DMS53 (cell line): ENCODE measurements around the gene RNF123.

Source experiments
- DNase-seq: peaks from one replicate; lab custom pipeline; 2025; lab: John Stamatoyannopoulos, UW

RNF123 gene

DNA sequence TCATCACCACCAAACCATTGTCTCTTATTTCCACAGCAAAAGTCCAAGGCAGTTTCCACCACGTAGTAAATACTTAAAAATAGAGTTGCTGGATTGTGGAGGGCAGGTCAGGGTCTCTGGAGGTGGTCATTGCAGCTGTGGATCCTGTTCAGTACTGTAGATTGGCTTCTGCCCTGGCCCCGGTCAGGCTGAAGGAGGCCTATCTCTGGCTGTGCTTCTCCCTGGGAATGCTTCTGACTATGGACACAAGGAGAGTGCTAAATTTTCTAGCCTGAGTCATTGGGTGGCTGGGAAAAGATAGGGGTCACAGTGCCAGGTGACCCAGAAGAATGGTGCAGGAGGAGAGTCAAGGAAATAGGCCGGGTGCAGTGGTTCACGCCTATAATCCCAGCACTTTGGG, 60.7 kb downstream of the RNF123 start:
- DNase-seq = no peak

DNA sequence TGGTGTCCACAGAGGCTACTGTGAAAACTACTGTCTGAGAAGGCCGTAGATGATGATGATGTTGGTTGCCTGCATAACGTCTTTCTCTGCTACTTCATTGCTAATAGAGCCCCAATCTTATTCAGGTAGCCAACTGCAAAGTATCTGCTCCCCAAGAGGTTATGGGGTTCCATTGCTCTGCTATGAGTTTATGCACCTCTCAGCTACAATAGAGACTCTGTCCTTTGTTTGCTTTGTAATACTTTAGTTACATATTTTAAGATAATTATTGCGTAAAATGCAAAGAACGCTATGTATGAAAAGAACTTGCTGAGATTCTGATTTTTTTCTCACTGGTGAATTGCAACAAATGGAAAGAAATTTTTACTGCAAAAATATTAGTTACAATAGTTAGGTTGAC, 62.1 kb downstream of the RNF123 start:
- no peak for DNase-seq

GRCh38 chr3:49754536-49754935, 65.2 kb downstream of the RNF123 start:
- no peak for DNase-seq

- no peak for DNase-seq
Observed at GRCh38 chr3:49756036-49756435, 66.7 kb downstream of the RNF123 start.

DNA sequence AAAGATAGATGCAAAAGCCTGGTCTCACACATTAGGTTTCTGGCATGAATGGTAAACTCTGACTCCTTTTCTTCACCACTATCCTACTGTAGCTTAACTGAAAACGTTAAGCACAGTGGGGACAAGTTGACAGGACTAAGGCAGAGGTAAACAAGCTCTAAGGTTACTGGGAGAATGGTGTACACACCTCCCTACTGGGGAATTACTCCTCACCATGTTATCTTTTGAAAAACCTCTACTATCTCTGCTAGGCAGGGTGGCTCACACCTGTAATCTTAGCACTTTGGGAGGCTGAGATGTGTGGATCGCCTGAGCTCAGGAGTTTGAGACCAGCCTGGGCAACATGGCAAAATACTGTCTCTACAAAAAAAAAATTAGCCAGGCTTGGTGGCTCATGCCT, 67.8 kb downstream of the RNF123 start:
- no peak for DNase-seq

GRCh38 chr3:49759226-49759625, 69.9 kb downstream of the RNF123 start:
- DNase-seq = no peak

- DNase-seq = no peak
Observed at GRCh38 chr3:49761661-49762060, 72.3 kb downstream of the RNF123 start.

DNA sequence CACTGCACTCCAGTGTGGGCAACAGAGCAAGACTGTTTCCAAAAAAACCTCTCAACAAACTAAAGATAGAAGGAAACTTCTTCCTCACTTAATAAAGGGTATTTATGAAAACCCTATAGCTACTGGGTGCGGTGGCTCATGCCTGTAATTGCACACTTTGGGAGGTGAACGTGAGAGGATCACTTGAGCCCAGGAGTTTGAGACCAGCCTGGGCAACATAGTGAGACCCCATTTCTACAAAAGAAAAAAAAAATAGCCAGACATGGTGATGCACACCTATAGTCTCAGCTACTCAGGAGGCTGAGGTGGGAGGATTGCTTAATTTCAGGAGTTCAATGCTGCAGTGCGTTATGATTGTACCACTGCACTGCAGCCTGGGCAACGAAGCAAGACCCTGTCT, 74.6 kb downstream of the RNF123 start:
- no peak for DNase-seq

DNA sequence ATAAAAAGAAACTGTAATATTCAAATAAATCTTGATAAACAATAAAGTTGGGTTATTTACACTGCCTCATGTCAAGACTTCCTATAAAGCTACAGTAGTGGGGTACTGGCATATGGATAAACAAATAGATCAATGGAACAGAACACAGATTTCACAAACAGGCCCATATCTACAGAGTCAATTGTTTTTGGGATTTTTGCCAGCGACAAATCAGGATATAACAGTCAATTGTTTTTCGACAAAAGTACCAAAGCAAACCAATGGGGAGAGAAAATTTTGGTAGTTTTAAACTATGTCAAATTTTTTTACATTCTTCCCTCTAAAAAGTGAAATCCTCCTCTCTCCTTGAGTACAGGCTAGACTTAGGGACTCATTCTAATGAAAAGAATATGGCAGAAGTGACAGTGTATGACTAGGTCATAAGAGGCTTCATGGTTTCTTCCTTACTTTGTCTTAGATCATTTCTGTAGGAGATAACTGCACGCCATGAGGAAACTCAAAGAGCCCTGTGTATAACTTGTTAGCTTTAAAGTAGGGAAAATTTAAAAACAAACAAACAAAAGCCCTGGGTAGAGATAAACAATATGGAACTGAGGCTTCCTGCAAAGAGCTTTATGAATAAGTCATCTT, 80.0 kb downstream of the RNF123 start:
- no peak for DNase-seq

DNA sequence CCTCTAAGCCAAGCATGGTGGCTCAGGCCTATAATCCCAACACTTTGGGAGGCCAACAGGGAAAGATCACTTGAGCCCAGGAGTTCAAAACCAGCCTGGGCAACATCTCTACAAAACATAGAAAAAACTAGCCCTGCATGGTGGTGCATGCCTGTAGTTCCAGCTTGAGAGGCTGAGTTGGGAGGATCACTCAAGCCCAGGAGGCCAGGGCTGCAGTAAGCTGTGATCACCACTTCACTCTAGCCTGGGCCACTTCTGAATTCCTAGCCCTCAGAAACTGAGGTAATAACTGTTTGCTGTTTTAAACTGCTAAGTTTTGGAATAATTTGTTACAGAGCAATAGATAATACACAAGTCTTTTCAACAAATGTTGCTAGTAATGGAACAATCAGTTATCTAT, 80.6 kb downstream of the RNF123 start:
- no peak for DNase-seq
